Esophagus squamous epithelium (tissue), 5 donors: Measurements from ENCODE around the gene TRUB1. TPM values are rescaled to one million over a fixed set of nuclear protein-coding genes. Genes with fewer than 3 reads are reported as not detected.

ENCODE experiments used
- DNase-seq: peaks from one replicate; lab custom pipeline; 2025; lab: John Stamatoyannopoulos, UW
- H3K27ac ChIP-seq, 4 donors: fragments of 200-600 bp; sonication (generic); one replicate each; pipeline ENCODE4 v1.5.1; 2016 to 2019; ENCODE audit warnings: mild to moderate bottlenecking in 1 of 4
- H3K27me3 ChIP-seq, 4 donors: fragments of 200-600 bp; sonication (generic); 1 replicate in 3 of 4; 2 replicates in 1 of 4; pipeline versions ENCODE4 v1.5.1 to v1.6.0; 2017 to 2021; ENCODE audit warnings: antibody characterized with exemption in 1 of 4
- H3K36me3 ChIP-seq, 3 donors: fragments of 200-600 bp; sonication (generic); one replicate each; pipeline ENCODE4 v1.5.1; 2016 to 2019
- H3K4me1 ChIP-seq, 3 donors: fragments of 200-600 bp; sonication (generic); one replicate each; pipeline ENCODE4 v1.5.1; 2017 to 2019
- H3K4me3 ChIP-seq, 4 donors: fragments of 200-600 bp; sonication (generic); 1 replicate in 3 of 4; 2 replicates in 1 of 4; pipeline ENCODE4 v1.5.1; 2016 to 2019; ENCODE audit warnings: mild to moderate bottlenecking in 2 of 4, moderate library complexity in 1 of 4
- H3K9me3 ChIP-seq, 3 donors: fragments of 200-600 bp; sonication (generic); one replicate each; pipeline ENCODE4 v1.5.1; 2016 to 2019
- CTCF ChIP-seq, 6 experiments: fragments of 450-650 bp in 4 of 6; fragments of 200-600 bp in 2 of 6; sonication (generic) in 2 of 6; IDR thresholded peaks; one replicate each; pipeline ENCODE4 v1.5.1; 2016 to 2019; ENCODE audit warnings: antibody characterized with exemption in 6 of 6, mild to moderate bottlenecking in 4 of 6, moderate library complexity in 4 of 6
- POLR2A ChIP-seq, 4 donors: fragments of 450-650 bp; IDR thresholded peaks; one replicate each; pipeline ENCODE4 v1.6.1; 2017; ENCODE audit warnings: antibody characterized with exemption in 4 of 4, mild to moderate bottlenecking in 4 of 4, moderate library complexity in 3 of 4
- WGBS, 2 donors: methylation state at CpG; one replicate each; pipeline ENCODE4 v1.1.5; 2018; 5-methylcytosine and 5-hydroxymethylcytosine counted together
- intact Hi-C: fragments of 100-400 bp; cut with DNase I; formaldehyde crosslinking; loops from one replicate; pipeline ENCODE4 v1.15.0; 2022
- total RNA-seq, 4 donors: library from RNA; depleted of rRNA; stranded (reverse); fragments of >200 nt; gene quantifications; one replicate each; pipeline ENCODE4 v1.1.0, GENCODE V29; 2016
- donor health status: DM: yes; HTN: yes; CAD: no.

The TRUB1 gene
- total RNA-seq, 4 donors from 2014 or later: 11.0 to 20.6 (median 17.2) TPM

GRCh38 chr10:114915294-114915693 is 22.7 kb upstream of the TRUB1 start:
- H3K27ac ChIP-seq: no peak overlapping the region
- no peaks in the 10 kb centered on the region for H3K9me3 ChIP-seq
- no peak for DNase-seq
- intact Hi-C loops: no loop called here
- no peaks in the 10 kb centered on the region for H3K27me3 ChIP-seq
- H3K36me3 ChIP-seq: no peaks in the 10 kb centered on the region
- no peaks in the 10 kb centered on the region for H3K4me1 ChIP-seq
- no peak for TF ChIP-seq CTCF (IDR thresholded peaks at IDR 0.05)
- TF ChIP-seq POLR2A (IDR thresholded peaks at IDR 0.05): no peak
- 58 to 64% methylated on average over 2 of the region's 2 CpGs for WGBS, 2 donors
- H3K4me3 ChIP-seq: no peak overlapping the region

GRCh38 chr10:114916653-114917052 is 21.3 kb upstream of the TRUB1 start:
- Histone ChIP-seq H3K4me1 (no peaks in the 10 kb centered on the region), H3K27me3 (no peaks in the 10 kb centered on the region), H3K9me3 (no peaks in the 10 kb centered on the region), H3K36me3 (no peaks in the 10 kb centered on the region), H3K27ac (no peak overlapping the region), H3K4me3 (no peak overlapping the region)
- 53 to 87% methylated on average over 10 of the region's 10 CpGs for WGBS, 2 donors
- DNase-seq: no peak
- no peak for TF ChIP-seq CTCF (IDR thresholded peaks at IDR 0.05)
- TF ChIP-seq POLR2A (IDR thresholded peaks at IDR 0.05): no peak
- intact Hi-C loops: no loop called here

GRCh38 chr10:114917459-114917858 is 20.5 kb upstream of the TRUB1 start:
- H3K4me1 ChIP-seq: no peaks in the 10 kb centered on the region

GRCh38 chr10:114917927-114918672 is 19.9 kb upstream of the TRUB1 start:
- Histone ChIP-seq H3K27ac (no peak overlapping the region), H3K36me3 (no peaks in the 10 kb centered on the region), H3K27me3 (no peaks in the 10 kb centered on the region), H3K9me3 (no peaks in the 10 kb centered on the region), H3K4me3 (no peak overlapping the region), H3K4me1 (no peaks in the 10 kb centered on the region)
- no peak for DNase-seq
- TF ChIP-seq POLR2A (IDR thresholded peaks at IDR 0.05): no peak
- no peak for TF ChIP-seq CTCF (IDR thresholded peaks at IDR 0.05)
- WGBS, 2 donors: 37 to 42% methylated on average over 3 of the region's 3 CpGs
- intact Hi-C loops: no loop called here

More at GRCh38 chr10:114917459-114917858, 20.5 kb upstream of the TRUB1 start:
- Histone ChIP-seq H3K27me3 (no peaks in the 10 kb centered on the region), H3K9me3 (no peaks in the 10 kb centered on the region), H3K36me3 (no peaks in the 10 kb centered on the region), H3K4me3 (no peak overlapping the region), H3K27ac (no peak overlapping the region)
- TF ChIP-seq POLR2A (IDR thresholded peaks at IDR 0.05) (no peak), CTCF (IDR thresholded peaks at IDR 0.05) (no peak)
- DNase-seq: no peak
- 100% methylated on average over 1 of the region's 1 CpG; no CpG with 5 or more reads in 1 of the 2 donors for WGBS, 2 donors
- intact Hi-C loops: no loop called here

GRCh38 chr10:114920459-114920858 is 17.5 kb upstream of the TRUB1 start:
- H3K27ac ChIP-seq: no peak overlapping the region
- no peak for TF ChIP-seq POLR2A (IDR thresholded peaks at IDR 0.05)
- H3K9me3 ChIP-seq: no peaks in the 10 kb centered on the region
- H3K27me3 ChIP-seq: peaks cover 0 to 5% (median 0%) of the 10 kb centered on the region in 4 donors
- H3K4me3 ChIP-seq: no peak overlapping the region
- WGBS, 2 donors: 50 to 60% methylated on average over 1 of the region's 1 CpG
- H3K4me1 ChIP-seq: no peaks in the 10 kb centered on the region
- H3K36me3 ChIP-seq: no peaks in the 10 kb centered on the region
- intact Hi-C loops: no loop called here
- DNase-seq: no peak
